HG03175 (cell line): ENCODE results near the gene PAX9.

Experiments
- ATAC-seq: cut with Tn5 transposase; IDR thresholded peaks from one replicate; pipeline ENCODE4 v1.9.1; 2021; ENCODE audit warnings: mild to moderate bottlenecking, moderate library complexity; ENCODE audit not compliant: unreplicated experiment

Gene PAX9

GRCh38 chr14:36661506-36662257 lies at the start of gene PAX9:
TSS of gene PAX9 (plus strand) at chr14:36661860. CDS start at chr14:36662090, 230 bp downstream.
- ATAC-seq, result peak; percentile 75

GRCh38 chr14:36617824-36618223 lies 43.8 kb upstream of the PAX9 start:
- ATAC-seq, result no peak

GRCh38 chr14:36618641-36619040 lies 43.0 kb upstream of the PAX9 start:
- ATAC-seq, result no peak

- ATAC-seq, result no peak
Observed at GRCh38 chr14:36619131-36619530, 42.5 kb upstream of the PAX9 start.

- ATAC-seq, result no peak
Observed at GRCh38 chr14:36619853-36620252, 41.8 kb upstream of the PAX9 start.

- no peak for ATAC-seq
Observed at GRCh38 chr14:36625014-36625413, 36.6 kb upstream of the PAX9 start.

GRCh38 chr14:36625436-36625835 lies 36.2 kb upstream of the PAX9 start:
- no peak for ATAC-seq

GRCh38 chr14:36626151-36626550 lies 35.5 kb upstream of the PAX9 start:
- ATAC-seq, result no peak

- ATAC-seq, result no peak
Observed at GRCh38 chr14:36627981-36628380, 33.7 kb upstream of the PAX9 start.

- no peak for ATAC-seq
Observed at GRCh38 chr14:36633580-36633979, 28.1 kb upstream of the PAX9 start.

- no peak for ATAC-seq
Observed at GRCh38 chr14:36646664-36647416, 14.8 kb upstream of the PAX9 start.

- no peak for ATAC-seq
Observed at GRCh38 chr14:36647417-36647823, 14.2 kb upstream of the PAX9 start.

GRCh38 chr14:36647824-36648753 lies 13.6 kb upstream of the PAX9 start:
- no peak for ATAC-seq

- ATAC-seq, result no peak
Observed at GRCh38 chr14:36649872-36650650, 11.6 kb upstream of the PAX9 start.

- no peak for ATAC-seq
Observed at GRCh38 chr14:36652542-36653201, 9.0 kb upstream of the PAX9 start.

- ATAC-seq, result no peak
Observed at GRCh38 chr14:36653413-36653812, 8.2 kb upstream of the PAX9 start.

- ATAC-seq, result no peak
Observed at GRCh38 chr14:36653962-36654793, 7.5 kb upstream of the PAX9 start.

GRCh38 chr14:36654794-36655381 lies 6.8 kb upstream of the PAX9 start:
- ATAC-seq, result no peak

- ATAC-seq, result no peak
Observed at GRCh38 chr14:36655571-36655962, 6.1 kb upstream of the PAX9 start.
